Activated CD8-positive, alpha-beta memory T cell treated with anti-CD3 and anti-CD28 coated beads, Interleukin-2, amount 10 ng/mL, durations not matched to agents 7 days and 5 days (primary cell): ENCODE measurements around the gene CISH. TPM values are rescaled to one million over a fixed set of nuclear protein-coding genes. Genes with fewer than 3 reads are reported as not detected.

Experiments used
- ATAC-seq: fragments of 150-1000 bp; cut with Tn5 transposase; one replicate; pipeline ENCODE4 v1.10.0; 2021; ENCODE audit warnings: moderate library complexity
- CTCF ChIA-PET: fragments of 350-600 bp; sonication (Branson Sonifier 250); formaldehyde crosslinking; loops from one replicate; lab custom pipeline; 2021; ENCODE audit warnings: antibody characterized with exemption; lab: Charles Lee
- DNase-seq: peaks from one replicate; pipeline ENCODE4 v3.0.0-alpha.2; 2020
- H3K27ac Mint-ChIP-seq: one replicate; pipeline ENCODE4 v1.8.0; 2021; ENCODE audit warnings: mild to moderate bottlenecking, mixed read lengths
- H3K27me3 Mint-ChIP-seq: one replicate; pipeline ENCODE4 v1.8.0; 2021; ENCODE audit warnings: mixed read lengths
- H3K36me3 Mint-ChIP-seq: one replicate; pipeline ENCODE4 v1.8.0; 2021; ENCODE audit warnings: mild to moderate bottlenecking, mixed read lengths
- H3K4me1 Mint-ChIP-seq: one replicate; pipeline ENCODE4 v1.8.0; 2021; ENCODE audit warnings: mixed read lengths
- H3K4me3 Mint-ChIP-seq: one replicate; pipeline ENCODE4 v1.8.0; 2021; ENCODE audit warnings: mild to moderate bottlenecking, moderate library complexity, mixed read lengths
- H3K9me3 Mint-ChIP-seq: one replicate; pipeline ENCODE4 v1.8.0; 2022; ENCODE audit warnings: low read depth, mixed read lengths
- total RNA-seq, 2 experiments: library from RNA; stranded (reverse); gene quantifications; one replicate each; pipeline ENCODE4 v1.2.3, GENCODE V29; 2021

The CISH gene
- total RNA-seq, 2 experiments from 2014 or later: 266 to 369 TPM

GRCh38 chr3:50651445-50651844 lies 39.9 kb upstream of the CISH start:
- Mint-ChIP-seq H3K27ac (no peak overlapping the region), H3K4me1 (peaks cover 7% of the 10 kb centered on the region), H3K27me3 (no peaks in the 10 kb centered on the region), H3K36me3 (peaks cover 9% of the 10 kb centered on the region), H3K9me3 (no peaks in the 10 kb centered on the region), H3K4me3 (no peak overlapping the region)
- no peak for ATAC-seq
- DNase-seq: no peak
- CTCF ChIA-PET: interaction anchor here (1.0 to 10.4 kb wide), 4 partner anchors 18 to 80 kb away, joined by 3 to 164 read pairs (median 32); partner anchors contain the start of genes HEMK1 and MAPKAPK3

DNA sequence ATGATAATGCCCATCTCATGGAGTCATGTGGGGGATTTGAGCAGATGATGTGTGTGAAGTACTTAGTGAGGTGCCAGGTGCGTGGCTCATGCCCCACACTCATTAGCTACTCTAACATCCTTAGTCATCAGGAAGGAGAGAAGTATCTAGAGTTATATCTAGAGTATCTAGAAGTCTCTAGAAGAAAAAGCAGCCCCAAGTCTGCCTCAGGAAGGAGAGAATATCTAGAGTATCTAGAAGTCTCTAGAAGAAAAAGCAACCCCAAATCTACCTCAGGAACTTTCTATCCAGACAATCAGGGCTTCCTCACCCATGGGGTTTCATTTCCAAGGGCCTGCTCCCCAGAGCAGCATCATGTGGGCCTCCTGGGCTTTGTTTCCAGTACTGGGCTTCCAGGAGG lies 38.4 kb upstream of the CISH start:
- Mint-ChIP-seq H3K36me3 (peaks cover 13% of the 10 kb centered on the region), H3K27me3 (no peaks in the 10 kb centered on the region), H3K9me3 (no peaks in the 10 kb centered on the region), H3K27ac (no peak overlapping the region), H3K4me1 (peaks cover 6% of the 10 kb centered on the region), H3K4me3 (no peak overlapping the region)
- no peak for ATAC-seq
- CTCF ChIA-PET: interaction anchor here (1.1 to 10.4 kb wide), 2 partner anchors 18 to 31 kb away, joined by 3 to 164 read pairs; partner anchors contain the start of gene MAPKAPK3
- DNase-seq: no peak

- Mint-ChIP-seq H3K27me3 (no peaks in the 10 kb centered on the region), H3K4me1 (peaks cover 1% of the 10 kb centered on the region), H3K27ac (no peak overlapping the region), H3K9me3 (no peaks in the 10 kb centered on the region), H3K4me3 (no peak overlapping the region), H3K36me3 (peaks cover 16% of the 10 kb centered on the region)
- DNase-seq (no peak), ATAC-seq (no peak)
- CTCF ChIA-PET: interaction anchor here (1.1 to 10.4 kb wide), 3 partner anchors 13 to 31 kb away, joined by 3 to 164 read pairs (median 7); partner anchors contain the start of gene MAPKAPK3
These were observed 37.9 kb upstream of the CISH start for GRCh38 chr3:50649451-50649931.

DNA sequence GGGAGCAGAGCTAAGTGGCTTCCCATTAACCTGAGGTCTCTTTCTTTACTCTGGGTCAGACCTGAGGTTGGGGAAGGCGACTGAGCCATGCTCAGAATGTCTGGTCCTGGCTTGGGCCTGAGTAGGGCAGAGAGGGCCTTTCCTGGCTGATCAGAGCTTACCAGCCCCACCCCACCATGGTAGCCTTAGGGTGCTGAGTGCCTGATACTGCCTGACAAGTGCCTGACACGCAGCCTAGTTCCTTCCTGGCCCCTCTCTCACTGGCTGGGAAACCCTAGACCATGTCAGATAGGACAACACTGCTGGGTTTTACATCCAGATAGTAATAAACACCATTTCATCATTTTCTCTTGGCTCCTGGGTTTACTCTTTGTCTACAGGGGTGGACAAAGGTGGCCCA lies 37.4 kb upstream of the CISH start:
- no peak for DNase-seq
- Mint-ChIP-seq H3K4me3 (no peak overlapping the region), H3K27ac (no peak overlapping the region), H3K4me1 (no peaks in the 10 kb centered on the region), H3K27me3 (no peaks in the 10 kb centered on the region), H3K9me3 (no peaks in the 10 kb centered on the region), H3K36me3 (peaks cover 20% of the 10 kb centered on the region)
- CTCF ChIA-PET: interaction anchor here (1.1 to 10.4 kb wide), 3 partner anchors 13 to 30 kb away, joined by 3 to 164 read pairs (median 7); partner anchors contain the start of gene MAPKAPK3
- no peak for ATAC-seq

DNA sequence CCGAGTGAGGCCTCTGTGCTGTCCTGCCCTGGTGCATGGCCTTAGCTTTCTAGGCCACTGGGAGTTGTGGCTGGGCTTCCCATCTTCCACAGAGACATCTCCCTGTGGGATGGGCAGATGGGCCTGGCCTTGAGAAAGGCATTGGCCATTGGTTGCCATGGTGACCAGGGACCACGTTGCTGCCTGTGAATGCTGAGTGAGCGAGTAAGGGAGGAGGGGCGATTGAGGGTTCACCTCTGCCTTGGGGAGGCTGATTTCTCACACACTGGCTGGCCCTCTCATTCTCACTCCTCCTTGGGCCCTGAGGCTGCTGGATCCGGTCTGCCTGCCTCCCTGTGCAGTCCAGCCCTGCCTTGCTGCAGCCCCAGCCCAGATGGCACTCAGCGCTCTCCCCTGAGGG lies 36.7 kb upstream of the CISH start:
- DNase-seq (no peak), ATAC-seq (no peak)
- Mint-ChIP-seq H3K9me3 (no peaks in the 10 kb centered on the region), H3K4me1 (no peaks in the 10 kb centered on the region), H3K27ac (peak overlapping the region; percentile 58), H3K36me3 (peaks cover 22% of the 10 kb centered on the region), H3K4me3 (no peak overlapping the region), H3K27me3 (no peaks in the 10 kb centered on the region)
- CTCF ChIA-PET: interaction anchor here (1.8 to 10.4 kb wide), 2 partner anchors 12 to 30 kb away, joined by 7 to 164 read pairs; partner anchors contain the start of gene MAPKAPK3

DNA sequence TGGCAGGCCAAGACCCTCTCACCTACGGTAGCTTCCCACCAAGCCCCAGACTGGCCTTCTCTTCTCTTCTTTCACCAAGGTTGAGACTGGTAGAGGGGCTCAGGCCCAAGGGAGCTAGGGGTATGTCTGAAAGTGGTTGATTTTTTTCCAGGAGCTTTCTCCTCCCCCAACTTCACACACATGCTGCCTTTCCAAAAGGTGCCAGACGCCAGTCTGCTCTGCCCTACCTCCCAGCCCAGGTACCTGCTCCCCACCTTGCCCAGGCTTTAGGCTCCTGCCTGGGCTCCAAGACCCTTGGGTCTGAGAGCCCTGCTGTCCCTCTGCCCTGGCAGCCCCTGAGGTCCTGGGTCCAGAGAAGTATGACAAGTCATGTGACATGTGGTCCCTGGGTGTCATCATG lies 33.8 kb upstream of the CISH start:
- H3K27me3 Mint-ChIP-seq: no peaks in the 10 kb centered on the region
- ATAC-seq (no peak), DNase-seq (no peak)
- CTCF ChIA-PET: interaction anchor here (1.7 to 2.7 kb wide), 3 partner anchors 14 to 32 kb away, joined by 4 to 7 read pairs (median 5); partner anchors contain the start of gene MAPKAPK3
- H3K27ac Mint-ChIP-seq: peak overlapping the region; percentile 19
- H3K4me1 Mint-ChIP-seq: no peaks in the 10 kb centered on the region
- peaks cover 29% of the 10 kb centered on the region for H3K36me3 Mint-ChIP-seq
- no peaks in the 10 kb centered on the region for H3K9me3 Mint-ChIP-seq
- H3K4me3 Mint-ChIP-seq: no peak overlapping the region

- CTCF ChIA-PET: interaction anchor here (1.3 to 2.7 kb wide), 4 partner anchors 9 to 31 kb away, joined by 4 to 8 read pairs (median 6); partner anchors contain the start of gene MAPKAPK3
- ATAC-seq: no peak
- H3K27me3 Mint-ChIP-seq: no peaks in the 10 kb centered on the region
- H3K36me3 Mint-ChIP-seq: peaks cover 28% of the 10 kb centered on the region
- no peak for DNase-seq
- no peaks in the 10 kb centered on the region for H3K9me3 Mint-ChIP-seq
- H3K4me1 Mint-ChIP-seq: no peaks in the 10 kb centered on the region
- no peak overlapping the region for H3K4me3 Mint-ChIP-seq
- no peak overlapping the region for H3K27ac Mint-ChIP-seq
These were observed 33.0 kb upstream of the CISH start for GRCh38 chr3:50644561-50644960.

GRCh38 chr3:50642382-50642781 lies 30.8 kb upstream of the CISH start:
- H3K9me3 Mint-ChIP-seq: no peaks in the 10 kb centered on the region
- ATAC-seq (no peak), DNase-seq (no peak)
- H3K4me1 Mint-ChIP-seq: peaks cover 9% of the 10 kb centered on the region
- CTCF ChIA-PET: no interaction called here
- H3K27ac Mint-ChIP-seq: peak overlapping the region; percentile 7
- no peaks in the 10 kb centered on the region for H3K27me3 Mint-ChIP-seq
- H3K4me3 Mint-ChIP-seq: no peak overlapping the region
- peaks cover 25% of the 10 kb centered on the region for H3K36me3 Mint-ChIP-seq

DNA sequence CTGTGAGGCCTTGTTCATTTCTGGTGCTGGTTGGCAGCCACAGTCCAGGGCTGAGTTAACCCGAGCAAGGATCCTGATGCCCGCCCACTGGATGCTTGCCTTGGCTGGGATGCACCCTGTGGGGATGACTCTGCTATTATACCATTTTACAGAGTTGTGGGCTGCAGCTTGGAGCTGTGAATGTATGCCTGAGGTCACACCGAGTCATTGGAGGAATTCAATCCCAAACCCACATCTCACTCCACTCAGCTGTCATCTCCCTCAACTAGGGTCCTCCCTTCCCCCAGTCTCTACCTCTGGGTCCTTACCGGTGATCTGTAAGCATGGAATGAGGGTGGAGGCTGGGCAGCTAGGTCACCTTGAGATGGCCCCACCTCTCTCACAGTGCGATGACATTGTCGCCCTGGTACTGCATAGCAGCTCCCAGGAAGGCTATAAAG lies 27.5 kb upstream of the CISH start:
- CTCF ChIA-PET: interaction anchor here (0.8 to 2.8 kb wide), 2 partner anchors 14 to 23 kb away, joined by 3 to 8 read pairs; no protein-coding TSS in a partner anchor
- Mint-ChIP-seq H3K27ac (peak overlapping the region; percentile 33), H3K36me3 (peaks cover 23% of the 10 kb centered on the region), H3K4me3 (no peak overlapping the region), H3K9me3 (no peaks in the 10 kb centered on the region), H3K4me1 (peaks cover 31% of the 10 kb centered on the region), H3K27me3 (no peaks in the 10 kb centered on the region)
- ATAC-seq: no peak
- DNase-seq: no peak

DNA sequence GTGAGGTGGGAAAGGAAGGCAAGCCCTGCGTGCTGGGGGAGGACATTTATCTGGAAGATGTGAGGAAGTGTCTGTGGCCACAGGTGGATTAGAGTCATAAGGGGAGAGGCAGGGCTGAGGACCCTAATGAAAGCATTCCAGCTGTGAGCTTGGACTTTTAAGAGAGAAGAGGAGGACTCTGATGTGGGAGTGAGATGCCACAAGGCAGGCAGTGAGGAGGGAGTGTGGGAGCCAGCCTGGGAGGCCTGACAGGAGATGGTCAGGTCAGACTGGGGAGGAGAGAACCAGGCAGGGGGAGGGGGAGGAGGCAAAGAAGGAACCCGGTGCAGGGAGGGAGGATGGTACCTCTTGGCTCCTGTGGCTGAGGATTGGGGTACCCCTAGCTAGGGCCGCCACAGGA lies 26.4 kb upstream of the CISH start:
- no peaks in the 10 kb centered on the region for H3K9me3 Mint-ChIP-seq
- DNase-seq (no peak), ATAC-seq (no peak)
- H3K27ac Mint-ChIP-seq: peak overlapping the region; percentile 75
- H3K4me1 Mint-ChIP-seq: peaks cover 43% of the 10 kb centered on the region
- H3K36me3 Mint-ChIP-seq: peaks cover 25% of the 10 kb centered on the region
- CTCF ChIA-PET: interaction anchor here (1.0 to 1.8 kb wide), 2 partner anchors 9 to 18 kb away, joined by 3 to 8 read pairs; no protein-coding TSS in a partner anchor
- no peaks in the 10 kb centered on the region for H3K27me3 Mint-ChIP-seq
- H3K4me3 Mint-ChIP-seq: no peak overlapping the region

- Mint-ChIP-seq H3K27ac (peak overlapping the region; percentile 75), H3K4me3 (no peak overlapping the region), H3K4me1 (peaks cover 52% of the 10 kb centered on the region), H3K27me3 (no peaks in the 10 kb centered on the region), H3K36me3 (peaks cover 20% of the 10 kb centered on the region), H3K9me3 (no peaks in the 10 kb centered on the region)
- CTCF ChIA-PET: interaction anchor here (0.6 to 1.8 kb wide), 4 partner anchors 8 to 22 kb away, joined by 3 to 8 read pairs (median 5); no protein-coding TSS in a partner anchor
- ATAC-seq: no peak
- DNase-seq: no peak
These were observed 25.4 kb upstream of the CISH start for GRCh38 chr3:50637011-50637410.

- CTCF ChIA-PET: interaction anchor here (0.9 to 4.4 kb wide), 4 partner anchors 11 to 19 kb away, joined by 3 to 21 read pairs (median 6); no protein-coding TSS in a partner anchor
- H3K27me3 Mint-ChIP-seq: no peaks in the 10 kb centered on the region
- ATAC-seq (no peak), DNase-seq (no peak)
- peaks cover 71% of the 10 kb centered on the region for H3K4me1 Mint-ChIP-seq
- H3K27ac Mint-ChIP-seq: peak overlapping the region; percentile 47
- H3K4me3 Mint-ChIP-seq: no peak overlapping the region
- H3K36me3 Mint-ChIP-seq: peaks cover 26% of the 10 kb centered on the region
- H3K9me3 Mint-ChIP-seq: no peaks in the 10 kb centered on the region
These were observed 23.5 kb upstream of the CISH start for GRCh38 chr3:50635066-50635465.

DNA sequence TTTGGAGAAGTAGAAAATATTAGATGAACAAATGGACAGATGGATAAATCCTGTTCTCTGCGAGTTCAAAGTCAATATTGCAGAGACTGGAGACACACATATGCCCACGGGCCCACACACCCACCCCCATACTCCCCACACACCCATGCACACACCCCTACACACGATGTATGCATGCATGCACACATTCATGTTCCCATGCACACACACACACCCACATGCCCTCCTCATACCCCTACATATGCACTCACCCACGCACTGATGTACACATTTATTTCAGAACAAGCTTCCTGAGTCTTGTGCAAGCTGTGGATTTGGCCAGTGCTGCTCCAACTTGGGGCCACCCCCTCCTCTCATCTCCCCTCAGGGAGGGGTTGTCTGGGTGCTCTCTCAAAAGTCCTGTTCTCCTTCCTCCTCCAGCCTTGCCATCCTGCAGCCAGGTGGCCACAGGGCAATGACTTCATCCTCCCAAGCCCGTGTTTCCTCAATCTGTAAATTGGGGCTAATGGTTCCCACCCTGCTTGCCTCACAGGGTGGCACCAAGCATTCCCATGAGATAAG lies 21.7 kb upstream of the CISH start:
- H3K27me3 Mint-ChIP-seq: no peaks in the 10 kb centered on the region
- peaks cover 27% of the 10 kb centered on the region for H3K36me3 Mint-ChIP-seq
- ATAC-seq: peak; percentile 17
- peaks cover 87% of the 10 kb centered on the region for H3K4me1 Mint-ChIP-seq
- H3K4me3 Mint-ChIP-seq: no peak overlapping the region
- DNase-seq: no peak
- H3K27ac Mint-ChIP-seq: peak overlapping the region; percentile 80
- CTCF ChIA-PET: interaction anchor here (1.1 to 4.4 kb wide), 7 partner anchors 9 to 703 kb away, joined by 3 to 21 read pairs (median 5); partner anchors contain the start of gene MAPKAPK3
- no peaks in the 10 kb centered on the region for H3K9me3 Mint-ChIP-seq
